Stimulated activated CD4-positive, alpha-beta T cell treated with anti-CD3 and anti-CD28 coated beads, Interleukin-4, amount 100 ng/mL, for 1 hour (primary cell): Measurements from ENCODE around the gene WSB2.
A peak's percentile ranks its signal among the peaks of the same experiment; 100 is the strongest.
"Not testable (repeated sequence)": the region's sequence is repeated elsewhere in the genome, so short reads cannot be mapped to it uniquely, and the experiment has no call there.

Experiments used
- DNase-seq: peaks from one replicate; pipeline ENCODE4 v3.0.0-alpha.2; 2020

Gene WSB2

GRCh38 chr12:118034429-118035189 lies 26.4 kb downstream of the WSB2 start:
- DNase-seq: no peak

GRCh38 chr12:118033902-118034301 lies 27.1 kb downstream of the WSB2 start:
- no peak for DNase-seq

- DNase-seq: no peak
These were observed 27.7 kb downstream of the WSB2 start for GRCh38 chr12:118033323-118033722.

GRCh38 chr12:118032188-118032587 lies 28.8 kb downstream of the WSB2 start:
- DNase-seq: no peak

GRCh38 chr12:118029166-118029565 lies 31.8 kb downstream of the WSB2 start:
- DNase-seq: no peak

GRCh38 chr12:118025168-118025567 lies 35.8 kb downstream of the WSB2 start:
- DNase-seq: no peak

DNA sequence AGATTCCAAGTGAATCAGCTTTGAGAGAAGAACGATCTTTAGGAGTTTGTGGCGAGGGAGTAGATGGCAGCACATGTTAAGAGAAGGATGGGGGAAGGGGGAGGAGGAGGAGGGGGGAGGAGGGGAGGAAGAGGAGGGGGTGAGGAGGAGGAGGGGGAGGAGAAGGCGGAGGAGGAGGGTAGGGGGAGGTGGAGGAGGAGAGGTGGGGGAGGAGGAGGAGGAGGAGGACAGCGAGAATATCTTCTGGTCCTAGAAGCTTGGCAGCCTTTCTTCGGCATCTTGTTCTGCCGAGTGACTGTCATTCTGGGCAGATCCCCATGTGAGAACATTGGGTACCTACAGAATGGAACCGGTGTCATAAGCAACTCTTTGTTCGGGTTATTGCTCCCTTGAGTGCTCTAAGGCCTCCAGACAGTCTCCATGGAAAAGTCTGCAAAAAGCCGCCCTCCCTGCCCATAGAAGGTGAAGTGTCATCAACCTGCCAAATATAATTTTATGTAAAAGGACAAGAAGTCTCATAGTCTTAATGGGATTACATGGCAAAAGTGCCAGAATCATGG lies 37.6 kb downstream of the WSB2 start:
- DNase-seq: no peak

GRCh38 chr12:118022728-118023109 lies 38.3 kb downstream of the WSB2 start:
- DNase-seq: no peak

DNA sequence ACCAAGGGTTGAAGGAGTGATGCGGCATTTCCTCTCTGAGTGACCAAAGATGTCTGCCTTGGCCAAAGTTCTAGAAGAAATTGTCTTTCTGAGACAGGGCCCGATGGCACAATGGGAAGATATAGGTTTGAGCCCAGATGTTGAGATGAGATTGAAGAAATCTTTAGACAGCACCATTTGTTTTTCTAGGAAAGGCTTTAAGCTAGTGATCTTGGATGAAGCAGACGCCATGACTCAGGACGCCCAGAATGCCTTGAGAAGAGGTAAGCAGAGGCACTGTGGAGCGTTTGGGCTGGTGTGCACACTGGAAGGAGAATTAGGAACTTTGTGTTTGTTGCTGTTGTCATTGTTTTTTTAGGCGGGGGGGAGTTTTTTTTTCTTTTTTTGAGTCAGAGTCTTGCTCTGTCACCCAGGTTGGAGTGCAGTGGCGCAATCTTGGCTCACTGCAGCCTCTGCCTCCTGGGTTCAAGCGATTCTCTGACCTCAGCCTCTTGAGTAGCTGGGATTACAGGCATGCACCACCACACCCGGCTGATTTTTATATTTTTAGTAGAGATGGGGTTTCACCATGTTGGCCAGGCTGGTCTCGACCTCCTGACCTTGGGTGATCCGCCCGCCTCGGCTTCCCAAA lies 38.8 kb downstream of the WSB2 start:
- DNase-seq: not testable (repeated sequence)

- DNase-seq: no peak
These were observed 40.9 kb downstream of the WSB2 start for GRCh38 chr12:118020036-118020435.

GRCh38 chr12:118017926-118018325 lies 43.1 kb downstream of the WSB2 start:
- no peak for DNase-seq

- peak; percentile 99 for DNase-seq
These were observed 44.3 kb downstream of the WSB2 start, which contains the start of gene RFC5 for GRCh38 chr12:118016424-118017264. RFC5 (plus strand) TSS chr12:118016703; CDS start chr12:118016828, 125 bp downstream.

DNA sequence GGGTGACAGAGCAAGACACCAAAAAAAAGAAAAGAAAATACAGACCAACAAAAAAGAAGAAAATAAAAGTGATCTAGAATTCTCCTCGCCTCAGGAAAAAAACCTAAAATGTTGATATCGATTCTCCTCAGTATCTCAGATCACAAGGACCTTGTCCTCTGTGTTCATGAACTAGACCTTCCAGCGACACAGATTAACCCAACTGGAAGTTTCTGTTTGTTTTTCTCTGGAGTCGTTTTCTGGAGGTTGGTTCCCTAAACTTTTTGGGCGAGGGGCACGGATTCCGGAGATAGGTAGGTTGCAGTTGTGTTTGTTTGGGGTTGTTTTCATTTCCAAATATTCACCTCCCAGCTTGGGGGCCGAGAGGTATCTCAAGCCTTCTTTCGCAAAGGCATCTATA lies 45.0 kb downstream of the WSB2 start:
- DNase-seq: no peak

GRCh38 chr12:118015306-118015705 lies 45.7 kb downstream of the WSB2 start:
- no peak for DNase-seq

DNA sequence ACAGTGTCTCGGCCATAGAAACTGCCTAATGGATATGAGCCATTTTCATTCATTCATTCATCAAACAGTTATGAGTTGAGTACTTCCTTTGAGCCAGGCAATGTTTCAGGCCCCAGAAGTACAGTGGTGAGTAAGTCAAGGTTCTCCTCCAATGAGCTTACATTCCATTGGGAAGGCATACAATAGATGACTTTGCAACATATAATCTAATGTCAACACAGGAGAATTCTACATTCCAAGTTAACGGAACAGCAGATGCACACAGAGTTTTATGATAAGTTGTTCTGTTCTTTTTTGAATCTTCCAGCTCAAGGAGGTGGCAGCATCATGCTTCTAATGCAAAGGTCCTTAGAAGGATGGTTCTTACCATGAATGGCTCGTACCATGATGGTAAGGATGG lies 47.7 kb downstream of the WSB2 start:
- no peak for DNase-seq

GRCh38 chr12:118011961-118012360 lies 49.0 kb downstream of the WSB2 start:
- DNase-seq: no peak

DNA sequence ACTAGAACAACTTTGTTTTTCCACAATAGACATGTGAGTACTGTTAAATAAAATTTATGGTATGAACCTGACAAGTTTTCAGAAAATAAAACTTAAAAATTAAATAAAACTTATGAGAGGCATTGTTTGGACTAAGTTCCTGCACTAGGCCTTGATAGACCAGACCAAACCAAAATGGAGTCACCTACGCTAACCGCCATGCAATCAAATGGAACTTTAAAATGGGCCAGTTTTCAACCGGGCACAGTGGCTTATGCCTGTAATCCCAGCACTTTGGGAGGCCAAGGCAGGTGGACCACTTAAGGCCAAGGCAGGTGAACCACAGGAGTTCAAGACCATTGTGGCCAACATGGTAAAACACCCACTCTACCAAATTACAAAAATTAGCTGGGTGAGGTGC lies 49.6 kb downstream of the WSB2 start:
- DNase-seq: no peak

GRCh38 chr12:118010903-118011302 lies 50.1 kb downstream of the WSB2 start:
- DNase-seq: no peak

DNA sequence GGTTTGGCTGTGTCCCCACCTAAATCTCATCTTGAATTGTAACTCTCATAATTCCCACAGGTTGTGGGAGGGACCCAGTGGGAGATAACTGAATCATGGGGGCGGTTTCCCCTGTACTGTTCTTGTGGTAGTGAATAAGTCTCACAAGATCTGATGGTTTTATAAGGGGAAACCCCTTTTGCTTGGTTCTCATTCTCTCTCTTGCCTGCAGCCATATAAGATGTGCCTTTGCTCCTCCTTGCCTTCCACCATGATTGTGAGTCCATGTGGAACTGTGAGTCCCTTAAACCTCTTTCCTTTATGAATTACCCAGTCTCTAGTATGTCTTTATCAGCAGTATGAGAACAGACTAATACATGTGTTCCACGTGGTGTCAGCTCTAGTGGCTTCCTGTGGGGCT lies 61.2 kb downstream of the WSB2 start:
- not testable (repeated sequence) for DNase-seq

DNA sequence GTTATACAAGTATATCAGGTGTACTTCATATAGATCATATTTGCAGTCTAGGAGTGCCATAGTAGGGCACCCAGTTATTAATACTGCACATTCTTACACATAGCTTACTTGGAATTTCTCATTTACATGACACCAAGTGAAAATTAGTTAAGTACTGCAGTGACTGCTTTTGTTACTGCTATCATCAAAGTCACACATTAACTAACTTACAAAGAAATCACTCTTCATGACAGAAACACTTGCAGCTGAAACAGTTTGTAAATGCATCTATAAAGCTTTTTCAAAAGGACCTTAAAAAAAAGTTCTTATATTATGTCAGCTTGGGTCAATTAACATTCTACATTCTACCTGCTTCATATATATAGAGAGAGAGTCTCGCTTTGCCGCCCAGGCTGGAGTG lies 62.3 kb downstream of the WSB2 start:
- no peak for DNase-seq

DNA sequence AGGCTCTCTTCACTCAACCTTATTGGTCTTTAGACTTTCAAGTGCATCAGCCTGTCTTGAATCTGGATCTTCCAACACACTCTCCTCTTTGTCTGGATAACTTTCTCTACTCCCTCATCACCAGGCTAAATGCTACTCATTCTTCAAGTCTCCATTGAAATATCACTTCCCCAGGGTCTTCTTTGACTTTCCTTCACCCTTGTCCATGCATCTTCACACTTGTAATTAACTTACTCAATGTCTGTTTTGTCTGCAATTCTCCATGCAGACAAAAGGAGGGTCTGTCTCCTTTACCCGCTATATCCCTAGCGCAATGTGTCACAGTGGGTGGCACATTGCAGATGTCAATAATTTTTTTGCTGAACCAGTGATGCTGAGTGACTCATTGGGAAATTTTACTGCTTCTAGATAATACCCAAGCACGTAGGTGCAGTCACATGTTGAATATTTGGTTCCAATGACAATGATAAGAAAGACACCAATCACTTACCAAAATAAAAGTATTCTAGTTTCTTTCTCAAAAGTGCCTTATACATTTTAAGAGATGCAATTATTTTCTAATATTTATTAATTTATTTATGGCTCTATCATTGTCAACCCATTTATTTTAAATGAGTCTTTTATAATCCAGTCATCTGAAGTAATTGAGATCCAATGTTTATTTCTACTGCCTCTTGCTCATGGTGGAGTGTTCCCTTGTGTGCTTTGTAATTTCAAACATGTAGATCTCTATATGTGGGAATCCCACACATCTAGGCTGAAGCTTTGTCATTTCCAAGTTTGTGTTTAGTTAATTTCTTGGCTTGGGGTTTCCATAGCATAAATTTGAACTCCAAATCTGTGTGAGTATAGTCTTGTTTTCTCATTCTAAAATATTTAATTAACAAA lies 66.2 kb downstream of the WSB2 start:
- no peak for DNase-seq
